HL-60/S4 (cell line): ENCODE data around the gene ZNF396.

Experiments used
- in situ Hi-C: fragments of 300-500 bp; cut with MboI; formaldehyde crosslinking; loops from 2 replicates; pipeline ENCODE4 v1.14.3; 2022; ENCODE audit warnings: low sequenced_read_pairs

ZNF396 gene

GRCh38 chr18:35386600-35387100 is 9.5 kb upstream of the ZNF396 start:
- in situ Hi-C loops = loop anchor here (25.0 kb wide), 3 partner anchors 374 to 901 kb away; partner anchors contain the start of genes FHOD3 and RMP24

GRCh38 chr18:35383136-35383535 is 6.0 kb upstream of the ZNF396 start:
- in situ Hi-C loops = loop anchor here (25.0 kb wide), 3 partner anchors 371 to 904 kb away; partner anchors contain the start of genes FHOD3 and RMP24

- in situ Hi-C loops = loop anchor here (25.0 kb wide), 3 partner anchors 367 to 908 kb away; partner anchors contain the start of genes FHOD3 and RMP24
Observed at GRCh38 chr18:35379421-35379820, 2.3 kb upstream of the ZNF396 start.

GRCh38 chr18:35378574-35378896 is 1.4 kb upstream of the ZNF396 start:
- in situ Hi-C loops = loop anchor here (25.0 kb wide), 3 partner anchors 366 to 909 kb away; partner anchors contain the start of genes FHOD3 and RMP24

- in situ Hi-C loops = loop anchor here (25.0 kb wide), 3 partner anchors 366 to 909 kb away; partner anchors contain the start of genes FHOD3 and RMP24
Observed at GRCh38 chr18:35377875-35378573, 887 bp upstream of the ZNF396 start.

GRCh38 chr18:35376393-35376741 is 770 bp downstream of the ZNF396 start:
- in situ Hi-C loops = loop anchor here (25.0 kb wide), 3 partner anchors 364 to 911 kb away; partner anchors contain the start of genes FHOD3 and RMP24

- in situ Hi-C loops = loop anchor here (25.0 kb wide), 3 partner anchors 362 to 913 kb away; partner anchors contain the start of genes FHOD3 and RMP24
Observed at GRCh38 chr18:35374708-35375107, 2.4 kb downstream of the ZNF396 start.

GRCh38 chr18:35371412-35372195 is 5.5 kb downstream of the ZNF396 start:
- in situ Hi-C loops = no loop called here

GRCh38 chr18:35369126-35369525 is 8.0 kb downstream of the ZNF396 start:
- in situ Hi-C loops = no loop called here

- in situ Hi-C loops = no loop called here
Observed at GRCh38 chr18:35368595-35368994, 8.5 kb downstream of the ZNF396 start.

GRCh38 chr18:35362531-35362930 is 14.6 kb downstream of the ZNF396 start:
- in situ Hi-C loops = no loop called here

- in situ Hi-C loops = no loop called here
Observed at GRCh38 chr18:35361570-35362321, 15.4 kb downstream of the ZNF396 start.

- in situ Hi-C loops = loop anchor here (10.0 kb wide), 1 partner anchor 120 kb away; no protein-coding TSS in a partner anchor
Observed at GRCh38 chr18:35355140-35355618, 22.0 kb downstream of the ZNF396 start.

GRCh38 chr18:35352778-35353177 is 24.4 kb downstream of the ZNF396 start:
- in situ Hi-C loops = loop anchor here (10.0 kb wide), 1 partner anchor 118 kb away; no protein-coding TSS in a partner anchor

- in situ Hi-C loops = loop anchor here (10.0 kb wide), 1 partner anchor 117 kb away; no protein-coding TSS in a partner anchor
Observed at GRCh38 chr18:35352283-35352682, 24.9 kb downstream of the ZNF396 start.

GRCh38 chr18:35348001-35348400 is 29.1 kb downstream of the ZNF396 start:
- in situ Hi-C loops = no loop called here

- in situ Hi-C loops = no loop called here
Observed at GRCh38 chr18:35345950-35346349, 31.2 kb downstream of the ZNF396 start.

- in situ Hi-C loops = no loop called here
Observed at GRCh38 chr18:35345460-35345921, 31.6 kb downstream of the ZNF396 start.

- in situ Hi-C loops = no loop called here
Observed at GRCh38 chr18:35344736-35345459, 32.2 kb downstream of the ZNF396 start.
